NCI-H1694 (cell line): Measurements from ENCODE around the gene MRPS23.

Experiments
- DNase-seq: peaks from one replicate; lab custom pipeline; 2025; lab: John Stamatoyannopoulos, UW

MRPS23 gene

DNA sequence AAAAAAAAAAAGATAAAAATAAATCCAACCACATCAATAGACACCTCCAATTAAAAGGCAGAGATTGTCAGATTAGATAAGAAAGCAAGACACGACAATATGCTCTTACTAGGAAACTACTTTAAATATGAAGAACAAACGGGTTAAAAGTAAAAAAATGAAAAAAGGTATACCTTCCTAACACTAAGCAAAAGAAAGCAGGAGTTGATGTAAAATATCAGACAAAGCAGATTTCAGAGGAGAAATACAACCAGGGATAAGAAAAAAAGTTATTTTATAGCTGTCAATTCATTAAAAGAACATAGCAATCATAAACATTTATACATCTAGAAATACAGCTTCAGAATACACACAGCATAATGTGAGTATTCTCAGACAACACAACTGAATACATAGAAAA, 55.0 kb downstream of the MRPS23 start:
- no peak for DNase-seq

DNA sequence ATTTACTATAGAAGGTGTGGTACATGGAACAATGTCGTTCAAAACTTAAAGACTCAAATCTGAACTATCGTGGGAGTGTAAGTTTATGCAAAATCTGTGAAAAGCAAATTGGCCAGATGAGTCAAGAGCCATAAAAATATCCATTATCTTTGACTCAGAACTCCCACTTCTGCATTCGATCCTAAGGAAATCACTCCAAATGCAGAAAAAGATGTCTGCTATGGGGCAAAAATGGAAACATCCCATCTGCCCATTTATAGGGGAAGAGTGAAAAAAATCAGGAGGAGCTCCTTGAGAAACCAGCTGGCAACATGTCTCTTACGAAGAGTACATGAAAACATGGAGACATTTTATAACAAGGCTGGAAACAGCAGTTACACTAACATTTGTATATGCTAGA, 61.1 kb downstream of the MRPS23 start:
- DNase-seq = no peak

DNA sequence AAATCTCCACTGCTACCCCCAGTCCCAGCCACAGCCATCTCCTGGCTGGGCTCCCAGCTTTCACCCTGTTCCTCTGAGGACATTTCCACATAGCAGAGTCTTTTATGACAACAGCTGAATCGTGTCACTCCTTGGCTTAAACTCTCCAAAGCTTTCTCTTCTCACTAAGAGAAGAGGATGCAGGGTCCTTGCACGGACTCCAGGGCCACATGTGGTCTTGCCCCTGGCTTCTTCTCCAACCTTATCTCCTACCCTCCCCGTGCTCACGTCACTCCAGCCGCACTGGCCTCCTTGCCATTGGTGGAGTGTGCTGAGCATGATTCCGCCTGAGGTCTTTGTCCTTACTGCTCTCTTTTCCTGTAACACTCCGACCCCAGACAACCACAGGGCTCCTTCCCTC, 64.8 kb downstream of the MRPS23 start:
- no peak for DNase-seq
